ENCODE measurements around the gene EXOSC1.
"Not testable (repeated sequence)": the region's sequence is repeated elsewhere in the genome, so short reads cannot be mapped to it uniquely, and the experiment has no call there.

The EXOSC1 gene

DNA sequence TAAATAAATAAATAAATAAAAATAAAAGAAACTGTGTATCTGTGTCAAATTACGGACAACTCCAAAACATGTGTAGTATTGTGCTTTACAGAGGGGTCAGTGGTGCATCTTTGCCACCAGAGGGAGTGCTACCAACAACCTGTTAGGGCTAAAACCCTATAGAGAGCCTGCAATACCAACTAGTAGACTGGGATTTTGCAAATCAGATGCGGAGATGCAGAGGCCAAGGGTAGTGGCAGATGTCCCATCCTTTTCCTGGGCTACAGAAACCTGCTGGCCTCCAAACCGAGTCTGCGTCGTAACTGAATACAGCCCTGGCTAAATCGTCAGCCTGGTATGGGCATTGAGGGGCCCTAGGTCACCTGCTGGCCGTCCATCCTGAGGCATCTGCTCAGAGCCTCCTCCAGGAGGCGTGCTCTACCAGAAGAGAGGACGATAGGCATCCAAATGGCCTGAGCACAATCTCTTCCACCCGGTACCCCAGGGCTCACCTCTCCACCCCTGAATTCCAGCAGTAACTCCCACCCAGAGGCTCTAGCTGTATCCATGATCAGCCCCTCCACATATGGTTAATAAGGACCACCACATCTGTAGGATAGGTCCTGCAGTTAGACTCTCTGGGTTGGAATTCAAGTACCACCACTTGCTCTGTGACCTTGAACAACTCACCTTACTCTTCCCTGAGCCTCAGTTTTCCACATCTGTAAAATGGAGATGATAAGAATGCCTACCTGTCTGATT, 38.4 kb downstream of the EXOSC1 start:
- peak; percentile 56 for DNase-seq

DNA sequence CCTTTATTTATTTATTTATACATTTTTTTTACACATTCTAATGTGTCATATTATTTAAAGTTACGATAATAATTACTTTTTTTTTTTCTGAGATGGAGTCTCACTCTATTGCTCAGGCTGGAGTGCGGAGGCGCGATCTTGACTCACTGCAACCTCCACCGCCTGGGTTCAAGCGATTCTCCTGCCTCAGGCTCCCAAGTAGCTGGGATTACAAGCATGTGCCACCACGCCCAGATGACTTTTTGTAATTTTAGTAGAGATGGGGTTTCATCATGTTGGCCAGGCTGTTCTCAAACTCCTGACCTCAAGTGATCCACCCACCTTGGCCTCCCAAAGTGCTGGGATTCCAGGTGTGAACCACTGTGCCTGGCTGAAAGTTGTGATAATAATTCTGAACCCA, 39.3 kb downstream of the EXOSC1 start:
- DNase-seq, result not testable (repeated sequence)

DNA sequence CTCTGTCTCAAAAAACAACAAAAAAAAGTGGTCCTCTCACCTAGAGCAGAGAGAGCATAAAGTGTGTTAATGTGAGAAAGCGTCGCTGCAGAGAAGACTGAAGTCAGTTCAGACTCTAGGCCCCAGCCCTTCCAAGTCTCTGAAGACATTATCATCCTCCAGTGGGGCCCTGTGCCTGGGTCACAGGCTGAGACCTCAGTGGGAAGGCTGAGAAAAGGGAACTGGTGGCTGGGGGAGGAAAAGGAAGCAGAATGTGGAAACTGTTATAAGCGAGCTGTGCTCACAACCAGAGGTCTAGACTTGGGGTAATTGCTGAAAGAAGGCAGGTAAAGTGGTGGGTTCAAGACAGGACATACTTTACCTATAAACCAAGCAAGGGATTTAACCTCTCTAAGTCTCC, 39.7 kb downstream of the EXOSC1 start:
- no peak for DNase-seq

DNA sequence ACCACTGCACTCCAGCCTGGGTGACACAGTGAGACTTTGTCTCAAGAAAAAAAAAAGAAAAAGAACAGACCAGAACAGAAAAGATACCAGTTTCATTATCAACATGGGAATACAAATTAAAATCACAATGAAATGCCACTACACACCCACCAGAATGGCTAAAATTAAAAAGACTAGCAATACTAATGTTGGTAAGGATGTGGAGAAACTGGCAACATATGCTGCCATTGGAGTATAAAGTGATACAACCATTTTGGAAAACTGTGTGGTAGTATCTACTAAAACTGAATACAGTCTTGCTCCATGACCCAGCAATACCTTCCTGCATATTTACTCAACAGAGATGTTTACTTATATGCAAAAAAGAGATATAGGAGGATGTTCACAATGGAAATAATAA, 41.8 kb downstream of the EXOSC1 start:
- DNase-seq, result no peak

DNA sequence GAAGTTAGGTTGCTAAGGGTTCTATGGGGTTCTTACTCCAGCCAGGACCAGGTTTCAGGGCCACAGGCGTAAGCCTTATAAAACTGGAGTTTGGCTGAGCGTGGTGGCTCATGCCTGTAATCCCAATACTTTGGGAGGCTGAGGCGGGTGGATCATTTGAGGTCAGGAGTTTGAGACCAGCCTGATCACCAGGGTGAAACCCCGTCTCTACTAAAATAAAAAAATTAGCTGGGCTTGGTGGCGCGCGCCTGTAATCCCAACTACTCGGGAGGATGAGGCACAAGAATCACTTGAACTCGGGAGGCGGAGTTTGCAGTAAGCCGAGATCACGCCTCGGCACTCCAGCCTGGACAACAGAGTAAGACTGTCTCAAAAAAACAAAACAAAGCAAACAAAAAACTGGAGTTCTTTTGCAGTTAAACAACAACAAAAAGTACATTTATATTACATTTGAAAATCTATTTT, 44.3 kb downstream of the EXOSC1 start:
- DNase-seq, result no peak

DNA sequence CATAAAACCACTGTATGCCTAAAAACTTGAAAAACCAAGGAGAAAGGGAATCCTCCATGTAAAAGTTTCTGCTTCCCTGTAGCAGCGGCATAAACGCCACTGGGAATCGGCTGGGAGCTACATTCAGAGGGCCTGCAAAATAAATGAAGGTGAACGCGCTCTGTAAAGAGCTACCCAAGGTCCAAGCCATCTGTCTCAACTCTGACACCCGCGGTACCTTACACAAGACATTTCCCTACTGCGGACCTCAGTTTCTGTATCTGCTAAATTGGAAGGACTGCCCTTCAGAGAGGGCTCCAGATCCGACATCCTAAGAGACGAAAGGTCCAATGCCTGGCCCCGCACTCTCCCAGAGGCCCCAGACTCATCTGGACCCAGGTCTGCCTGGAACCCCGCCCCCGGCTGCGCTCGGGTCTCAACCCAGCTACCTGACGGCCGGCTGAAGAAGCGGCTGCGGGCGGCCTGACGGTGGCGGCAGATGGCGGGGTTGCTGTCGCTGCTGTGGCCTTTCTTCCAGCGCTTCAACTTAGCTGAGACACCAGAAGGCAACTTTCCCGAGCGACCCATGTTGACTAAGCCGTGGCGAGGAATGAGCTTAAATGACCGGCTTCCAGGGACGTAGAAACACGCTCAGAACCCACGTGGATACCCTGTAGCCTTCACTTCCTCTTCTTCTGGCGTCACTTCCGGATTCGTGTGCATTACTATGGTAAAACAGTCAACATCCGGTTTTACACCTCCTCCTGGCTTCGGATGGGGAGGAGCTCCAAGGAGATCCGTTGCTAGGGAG, 44.9 kb downstream of the EXOSC1 start, which contains the start of gene RRP12:
Gene RRP12, minus strand, starts transcription at position 676 of the 790 bp plus-strand sequence. Its CDS starts 109 bp downstream, at position 567.
- peak; percentile 77 for DNase-seq

DNA sequence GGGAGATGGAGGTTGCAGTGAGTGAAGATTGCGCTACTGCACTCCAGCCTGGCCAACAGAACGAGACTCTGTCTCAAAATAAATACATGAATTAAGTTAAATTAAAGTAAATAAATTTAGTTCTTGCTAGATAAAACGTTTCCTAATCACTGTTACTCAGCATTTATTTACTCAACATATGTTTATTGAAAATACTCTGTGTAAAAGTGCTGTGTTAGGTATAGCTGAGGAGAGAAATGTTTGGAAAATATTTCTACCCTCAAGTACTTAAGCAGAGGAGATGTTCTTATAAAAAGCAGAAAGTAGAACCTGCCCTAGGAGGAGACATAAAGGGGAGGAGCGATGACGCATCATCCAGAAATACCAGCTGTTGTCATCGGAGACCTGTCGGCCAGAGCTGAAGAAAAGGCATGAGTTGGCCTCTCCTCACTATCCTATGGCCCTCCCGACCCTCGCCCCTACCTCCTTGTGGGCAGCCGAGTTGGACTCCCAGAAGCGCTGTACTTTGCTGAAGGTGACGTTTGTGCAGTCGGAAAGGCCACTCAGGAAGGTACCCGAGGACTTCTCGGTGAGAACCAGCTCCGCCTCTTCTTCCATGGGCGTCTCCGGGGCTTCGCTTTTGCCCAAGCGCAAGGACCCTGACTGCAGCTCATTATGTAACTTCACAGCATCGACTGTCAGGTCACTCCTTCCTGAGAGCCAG, 45.8 kb downstream of the EXOSC1 start:
- DNase-seq, result peak; percentile 33

DNA sequence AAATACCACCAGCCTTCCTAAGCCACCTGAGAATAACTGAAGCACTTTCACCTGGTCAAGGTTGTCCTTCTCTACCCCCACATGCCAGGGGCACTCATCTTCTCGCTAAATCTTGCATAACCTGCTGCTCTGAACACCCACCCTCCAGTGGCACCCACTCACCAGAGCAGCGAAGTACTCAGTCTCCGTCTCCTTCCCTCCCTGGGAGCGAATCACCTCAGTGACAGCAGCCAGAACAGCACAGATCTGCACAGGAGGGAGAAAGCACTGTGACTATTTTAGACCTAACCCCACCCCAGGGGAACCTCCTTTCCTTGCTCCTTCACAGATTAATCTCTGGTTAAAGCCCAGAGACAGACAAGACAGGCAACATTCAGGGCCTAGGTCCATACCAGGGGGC, 49.8 kb downstream of the EXOSC1 start:
- DNase-seq, result no peak

DNA sequence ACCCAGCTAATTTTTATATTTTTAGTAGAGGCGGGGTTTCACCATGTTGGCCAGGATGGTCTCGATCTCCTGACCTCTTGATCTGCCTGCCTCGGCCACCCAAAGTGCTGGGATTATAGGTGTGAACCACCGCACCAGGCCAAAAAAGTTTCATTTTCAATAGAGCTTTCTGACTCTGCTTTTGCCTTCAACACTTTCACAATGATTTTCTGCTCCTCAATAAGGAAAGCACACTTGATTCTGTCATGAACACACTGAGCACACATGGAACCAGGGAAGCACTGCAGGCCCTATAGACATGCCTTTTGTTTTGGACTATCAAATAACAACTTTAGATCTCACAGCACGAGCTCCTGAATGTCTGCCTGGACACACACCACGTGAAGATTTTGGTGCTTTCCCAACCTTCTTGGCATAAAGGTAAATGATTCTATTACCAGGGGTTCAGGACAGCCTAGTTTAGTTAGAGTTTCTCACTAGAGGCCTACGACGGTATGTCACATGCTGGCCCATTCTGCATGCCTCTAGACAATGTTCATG, 52.7 kb downstream of the EXOSC1 start:
- no peak for DNase-seq

DNA sequence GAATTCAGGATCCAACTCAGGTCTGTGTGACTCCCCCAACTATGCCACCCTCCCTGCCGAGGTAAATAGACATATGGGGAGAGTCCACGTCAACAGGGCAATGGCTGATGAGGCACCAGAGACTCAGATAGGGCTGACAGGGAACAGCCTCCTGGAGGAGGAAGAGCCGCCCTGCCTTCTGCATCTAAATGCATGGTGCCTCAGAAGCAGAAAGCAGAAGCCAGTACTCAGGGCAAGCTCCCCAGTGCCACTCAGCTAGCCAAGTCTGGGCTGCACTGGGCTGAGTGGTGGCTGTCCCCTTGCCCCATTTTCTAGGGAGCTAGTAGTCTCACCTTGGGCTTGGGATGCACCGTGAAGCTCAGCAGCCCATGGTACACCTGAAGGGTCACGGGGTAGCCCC, 55.7 kb downstream of the EXOSC1 start:
- DNase-seq, result no peak

DNA sequence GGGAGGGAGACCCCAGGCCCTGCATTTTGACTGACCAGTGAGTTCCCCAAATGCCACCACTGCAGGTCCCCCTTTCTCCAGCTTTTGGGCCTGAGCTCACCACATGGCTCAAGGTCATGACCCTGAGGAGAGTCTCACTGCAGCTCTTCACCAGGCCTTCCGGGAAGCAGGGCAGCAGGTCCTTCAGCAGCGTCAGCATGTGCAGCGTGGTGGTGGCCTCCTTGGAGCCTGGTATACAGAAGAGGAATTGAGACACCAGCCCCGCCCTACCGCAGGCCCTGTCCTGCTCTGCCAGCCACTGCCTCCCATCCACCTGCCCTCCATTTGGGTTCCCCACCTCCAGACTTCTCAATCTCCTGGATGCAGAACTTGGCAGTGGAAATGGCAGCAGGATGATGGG, 57.7 kb downstream of the EXOSC1 start:
- no peak for DNase-seq

All from activated naive CD4-positive, alpha-beta T cell treated with anti-CD3 and anti-CD28 coated beads, Interleukin-2, amount 50 U/mL, for 16 hours (primary cell).